Measurements from ENCODE around the gene COL6A1.

COL6A1 gene

GRCh38 chr21:45954261-45954660 is 27.3 kb upstream of the COL6A1 start:
- no peaks in the 10 kb centered on the region for H3K27me3 ChIP-seq (ENCODE audit: insufficient read depth, poor library complexity, severe bottlenecking)
- H3K4me3 ChIP-seq (replicated peaks; ENCODE audit: insufficient read depth, low read length) = no peak overlapping the region
- DNase-seq (ENCODE audit: low read depth in 1 of 2, low spot score in 1 of 2) = no peak
- TF ChIP-seq SPI1 (IDR thresholded peaks at IDR 0.05; ENCODE audit: borderline replicate concordance, low read depth) = no peak
- TF ChIP-seq POLR2AphosphoS5 (IDR thresholded peaks at IDR 0.05; ENCODE audit: low read depth) = no peak
- TF ChIP-seq GABPA (IDR thresholded peaks at IDR 0.05; ENCODE audit: low read depth) = no peak
- no peak for TF ChIP-seq REST (IDR thresholded peaks at IDR 0.05; ENCODE audit: insufficient replicate concordance, low read depth)
- H3K27ac ChIP-seq (replicated peaks) = no peak overlapping the region

DNA sequence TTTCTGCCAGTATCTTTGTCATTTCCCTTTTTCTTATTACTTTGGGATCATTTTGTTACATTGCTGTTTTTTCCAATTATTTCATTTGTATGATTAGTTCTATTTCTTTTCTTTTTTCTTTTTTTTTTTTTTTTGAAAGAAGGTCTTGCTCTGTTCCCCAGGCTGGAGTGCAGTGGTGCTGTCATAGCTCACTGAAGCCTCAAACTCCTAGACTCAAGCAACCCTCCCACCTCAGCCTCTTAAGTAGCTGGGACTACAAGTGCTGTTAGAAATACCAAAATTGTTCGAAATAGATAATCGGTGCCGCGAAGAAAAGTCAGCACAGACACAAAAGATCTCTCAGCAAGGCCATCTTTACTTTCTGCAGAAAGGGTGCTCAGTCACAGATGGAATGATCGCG is 26.6 kb upstream of the COL6A1 start:
- TF ChIP-seq CTCF (IDR thresholded peaks at IDR 0.05; ENCODE audit: insufficient read depth, low read length) (no peak), REST (IDR thresholded peaks at IDR 0.05; ENCODE audit: insufficient replicate concordance, low read depth) (no peak), GABPA (IDR thresholded peaks at IDR 0.05; ENCODE audit: low read depth) (no peak), POLR2AphosphoS5 (IDR thresholded peaks at IDR 0.05; ENCODE audit: low read depth) (no peak), SPI1 (IDR thresholded peaks at IDR 0.05; ENCODE audit: borderline replicate concordance, low read depth) (no peak)
- no peak overlapping the region for H3K27ac ChIP-seq (replicated peaks)

GRCh38 chr21:45957551-45957950 is 24.0 kb upstream of the COL6A1 start:
- Histone ChIP-seq H3K27me3 (ENCODE audit: insufficient read depth, poor library complexity, severe bottlenecking) (no peaks in the 10 kb centered on the region), H3K27ac (replicated peaks) (no peak overlapping the region), H3K4me3 (replicated peaks; ENCODE audit: insufficient read depth, low read length) (no peak overlapping the region)
- no peak for DNase-seq (ENCODE audit: low read depth in 1 of 2, low spot score in 1 of 2)
- TF ChIP-seq GABPA (IDR thresholded peaks at IDR 0.05; ENCODE audit: low read depth) = no peak

More for the DNA sequence above, 26.6 kb upstream of the COL6A1 start:
- H3K27me3 ChIP-seq (ENCODE audit: insufficient read depth, poor library complexity, severe bottlenecking) = no peaks in the 10 kb centered on the region
- no peak for DNase-seq (ENCODE audit: low read depth in 1 of 2, low spot score in 1 of 2)
- H3K4me3 ChIP-seq (replicated peaks; ENCODE audit: insufficient read depth, low read length) = no peak overlapping the region

DNA sequence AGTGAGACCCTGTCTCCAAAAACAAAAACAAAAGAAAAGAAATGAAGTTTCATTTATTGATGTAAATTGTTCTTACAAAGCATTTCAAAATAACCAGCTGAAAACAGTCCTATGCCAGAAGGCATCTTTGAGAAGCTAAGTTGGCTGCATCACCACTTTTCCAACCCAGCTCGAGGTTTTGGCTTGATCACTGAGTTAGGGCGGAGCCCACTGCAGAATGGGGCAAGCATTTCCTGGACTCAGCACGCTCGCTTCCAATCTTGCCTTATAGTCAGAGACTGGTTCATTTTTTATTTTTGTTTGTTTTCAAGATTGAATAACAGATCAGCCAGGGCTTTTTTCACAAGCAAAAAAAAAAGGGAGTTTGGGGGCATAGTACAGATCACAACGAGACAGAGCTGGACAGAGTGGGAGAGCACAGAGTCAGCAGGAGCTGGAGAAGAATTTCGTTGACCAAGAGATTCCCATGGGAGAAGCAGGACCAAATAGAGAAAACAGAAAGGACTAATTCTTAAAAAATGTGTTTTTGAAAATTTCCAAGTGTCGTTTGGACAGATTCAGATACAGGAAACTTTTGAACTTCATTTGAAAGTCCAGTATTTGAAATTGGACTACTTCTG is 23.5 kb upstream of the COL6A1 start:
- no peak overlapping the region for H3K27ac ChIP-seq (replicated peaks)
- DNase-seq (ENCODE audit: low read depth in 1 of 2, low spot score in 1 of 2) = no peak
- H3K27me3 ChIP-seq (ENCODE audit: insufficient read depth, poor library complexity, severe bottlenecking) = no peaks in the 10 kb centered on the region
- no peak for TF ChIP-seq POLR2AphosphoS5 (IDR thresholded peaks at IDR 0.05; ENCODE audit: low read depth)
- no peak for TF ChIP-seq GABPA (IDR thresholded peaks at IDR 0.05; ENCODE audit: low read depth)
- no peak for TF ChIP-seq SPI1 (IDR thresholded peaks at IDR 0.05; ENCODE audit: borderline replicate concordance, low read depth)
- no peak for TF ChIP-seq REST (IDR thresholded peaks at IDR 0.05; ENCODE audit: insufficient replicate concordance, low read depth)
- no peak for TF ChIP-seq CTCF (IDR thresholded peaks at IDR 0.05; ENCODE audit: insufficient read depth, low read length)
- no peak overlapping the region for H3K4me3 ChIP-seq (replicated peaks; ENCODE audit: insufficient read depth, low read length)
